HG03060 (cell line): ENCODE data around the gene PPARGC1A.

Source experiments
- ATAC-seq: cut with Tn5 transposase; IDR thresholded peaks from one replicate; pipeline ENCODE4 v1.9.1; 2021; ENCODE audit warnings: low read depth, moderate number of reproducible peaks; ENCODE audit not compliant: unreplicated experiment

PPARGC1A gene

GRCh38 chr4:23889814-23890341 lies at the start of gene PPARGC1A:
Gene PPARGC1A, minus strand, starts transcription at chr4:23890047. Its CDS starts 90 bp downstream, at chr4:23889957.
- no peak for ATAC-seq

GRCh38 chr4:23938796-23939195 lies 48.9 kb upstream of the PPARGC1A start:
- ATAC-seq = no peak

GRCh38 chr4:23937173-23937572 lies 47.3 kb upstream of the PPARGC1A start:
- no peak for ATAC-seq

- ATAC-seq = no peak
Observed at GRCh38 chr4:23934915-23935314, 45.1 kb upstream of the PPARGC1A start.

- no peak for ATAC-seq
Observed at GRCh38 chr4:23934223-23934622, 44.4 kb upstream of the PPARGC1A start.

GRCh38 chr4:23932901-23933308 lies 43.1 kb upstream of the PPARGC1A start:
- no peak for ATAC-seq

GRCh38 chr4:23932186-23932585 lies 42.3 kb upstream of the PPARGC1A start:
- no peak for ATAC-seq

- ATAC-seq = no peak
Observed at GRCh38 chr4:23931489-23931830, 41.6 kb upstream of the PPARGC1A start.

GRCh38 chr4:23930750-23931488 lies 41.1 kb upstream of the PPARGC1A start:
- ATAC-seq = no peak

- no peak for ATAC-seq
Observed at GRCh38 chr4:23929248-23929647, 39.4 kb upstream of the PPARGC1A start.

- no peak for ATAC-seq
Observed at GRCh38 chr4:23924556-23924955, 34.7 kb upstream of the PPARGC1A start.

GRCh38 chr4:23923840-23924239 lies 34.0 kb upstream of the PPARGC1A start:
- no peak for ATAC-seq

- ATAC-seq = no peak
Observed at GRCh38 chr4:23923141-23923540, 33.3 kb upstream of the PPARGC1A start.

GRCh38 chr4:23922541-23923111 lies 32.8 kb upstream of the PPARGC1A start:
- no peak for ATAC-seq

GRCh38 chr4:23922013-23922412 lies 32.2 kb upstream of the PPARGC1A start:
- no peak for ATAC-seq

- no peak for ATAC-seq
Observed at GRCh38 chr4:23921447-23921845, 31.6 kb upstream of the PPARGC1A start.

- ATAC-seq = no peak
Observed at GRCh38 chr4:23920716-23921446, 31.0 kb upstream of the PPARGC1A start.

- ATAC-seq = no peak
Observed at GRCh38 chr4:23920296-23920695, 30.4 kb upstream of the PPARGC1A start.

GRCh38 chr4:23916282-23916681 lies 26.4 kb upstream of the PPARGC1A start:
- ATAC-seq = no peak

- ATAC-seq = no peak
Observed at GRCh38 chr4:23915459-23916132, 25.7 kb upstream of the PPARGC1A start.
